Fibroblast of villous mesenchyme (primary cell): ENCODE measurements around the gene AXIN1. TPM values are rescaled to one million over a fixed set of nuclear protein-coding genes. Genes with fewer than 3 reads are reported as not detected.

ENCODE experiments used
- DNase-seq: peaks from one replicate; pipeline ENCODE4 v3.0.0-alpha.2; 2010; ENCODE audit warnings: low read depth
- H3K4me3 ChIP-seq: 2 replicates; pipeline ENCODE4 v1.5.1; 2011; ENCODE audit warnings: low read depth, mild to moderate bottlenecking, low read length
- CTCF ChIP-seq: IDR thresholded peaks from 2 replicates; pipeline ENCODE4 v1.5.1; 2012; ENCODE audit warnings: low read depth, mild to moderate bottlenecking, low read length; ENCODE audit not compliant: insufficient read depth
- total RNA-seq: library from RNA; depleted of rRNA; stranded (reverse); fragments of >200 nt; gene quantifications from 2 replicates; pipeline ENCODE4 v1.2.3, GENCODE V29; 2012

The AXIN1 gene
- total RNA-seq, 1 donor = 16.4 TPM

- no peak for DNase-seq
- no peak for TF ChIP-seq CTCF
- H3K4me3 ChIP-seq = no peak overlapping the region
Observed at GRCh38 chr16:389352-389751, 36.8 kb upstream of the AXIN1 start.

GRCh38 chr16:387761-388666, 35.5 kb upstream of the AXIN1 start:
- H3K4me3 ChIP-seq = peak overlapping the region; percentile 5
- peak; percentile 94 for DNase-seq
- TF ChIP-seq CTCF = peak; percentile 36

GRCh38 chr16:386641-387156, 34.2 kb upstream of the AXIN1 start:
- DNase-seq = peak; percentile 28
- TF ChIP-seq CTCF = no peak
- no peak overlapping the region for H3K4me3 ChIP-seq

- no peak for TF ChIP-seq CTCF
- H3K4me3 ChIP-seq = no peak overlapping the region
- no peak for DNase-seq
Observed at GRCh38 chr16:383326-384051, 31.0 kb upstream of the AXIN1 start.

- peak; percentile 53 for DNase-seq
- no peak for TF ChIP-seq CTCF
- H3K4me3 ChIP-seq = peak within 1 kb of the TSS; percentile 76
Observed at GRCh38 chr16:381789-382717, 29.5 kb upstream of the AXIN1 start, which contains the start of gene PGAP6. TSS of gene PGAP6 (minus strand) at chr16:381978. CDS start at chr16:381821, 157 bp downstream.
